Skeletal muscle tissue (tissue), 4 donors: ENCODE results near the gene HSD17B2. TPM values are rescaled to one million over a fixed set of nuclear protein-coding genes. Genes with fewer than 3 reads are reported as not detected.

ENCODE experiments used
- H3K27ac ChIP-seq: one replicate; pipeline ENCODE4 v1.7.0; 2013; ENCODE audit warnings: mild to moderate bottlenecking, low read depth, low read length, inconsistent platforms
- H3K27me3 ChIP-seq, 3 donors: one replicate each; pipeline ENCODE4 v1.7.0; 2013; ENCODE audit warnings: low read length in 3 of 3; ENCODE audit not compliant: control insufficient read depth in 3 of 3, insufficient read depth in 3 of 3
- H3K36me3 ChIP-seq, 3 donors: one replicate each; pipeline ENCODE4 v1.7.0; 2013; ENCODE audit warnings: low read length in 3 of 3; ENCODE audit not compliant: control insufficient read depth in 3 of 3, insufficient read depth in 3 of 3
- H3K4me1 ChIP-seq, 3 donors: one replicate each; pipeline ENCODE4 v1.7.0; 2013; ENCODE audit warnings: low read length in 3 of 3, mild to moderate bottlenecking in 3 of 3; ENCODE audit not compliant: control insufficient read depth in 3 of 3, insufficient read depth in 3 of 3
- H3K4me3 ChIP-seq, 3 donors: one replicate each; pipeline ENCODE4 v1.7.0; 2013; ENCODE audit warnings: low read length in 3 of 3
- H3K9ac ChIP-seq, 3 donors: one replicate each; pipeline ENCODE4 v1.7.0; 2013; ENCODE audit warnings: low read length in 3 of 3, mild to moderate bottlenecking in 3 of 3, moderate library complexity in 2 of 3, low read depth in 1 of 3
- H3K9me3 ChIP-seq, 3 donors: one replicate each; pipeline ENCODE4 v1.7.0; 2013; ENCODE audit warnings: low read length in 3 of 3; ENCODE audit not compliant: control insufficient read depth in 3 of 3
- total RNA-seq: library from RNA; depleted of rRNA; stranded (reverse); fragments of >200 nt; gene quantifications from one replicate; pipeline ENCODE4 v1.2.3, GENCODE V29; 2014
- donor health status: Osteomylitis.

Gene HSD17B2
- total RNA-seq = not detected

DNA sequence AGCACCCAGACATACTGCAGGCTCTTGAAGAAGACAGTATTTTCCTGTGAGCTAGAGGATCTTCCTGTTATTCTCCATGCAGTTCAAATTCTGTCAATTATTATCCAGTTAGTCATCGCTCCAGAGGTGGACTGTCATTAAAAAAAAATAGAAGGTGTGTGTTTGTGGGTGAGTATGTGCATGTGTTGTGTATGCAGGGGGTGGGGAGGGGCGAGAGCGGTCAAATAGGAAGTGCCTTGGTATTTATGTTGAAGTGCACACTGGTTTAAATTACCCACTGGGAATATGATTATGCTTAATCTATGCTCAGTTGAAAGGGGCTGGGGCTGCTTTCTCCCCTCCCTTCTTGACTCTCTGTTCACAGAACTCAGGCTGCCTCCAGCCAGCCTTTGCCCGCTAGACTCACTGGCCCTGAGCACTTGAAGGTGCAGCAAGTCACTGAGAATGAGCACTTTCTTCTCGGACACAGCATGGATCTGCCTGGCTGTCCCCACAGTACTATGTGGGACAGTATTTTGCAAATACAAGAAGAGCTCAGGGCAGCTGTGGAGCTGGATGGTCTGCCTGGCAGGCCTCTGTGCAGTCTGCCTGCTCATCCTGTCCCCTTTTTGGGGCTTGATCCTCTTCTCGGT, at the start of gene HSD17B2:
HSD17B2 (plus strand) TSS at position 273 of the 632 bp plus-strand sequence; CDS start at position 445, 172 bp downstream.
- no peaks in the 10 kb centered on the region for H3K9me3 ChIP-seq
- no peaks in the 10 kb centered on the region for H3K36me3 ChIP-seq
- H3K4me3 ChIP-seq = no peak within 1 kb of the TSS
- no peak within 1 kb of the TSS for H3K9ac ChIP-seq
- no peaks in the 10 kb centered on the region for H3K4me1 ChIP-seq
- H3K27me3 ChIP-seq = peaks cover 4 to 19% (median 8%) of the 10 kb centered on the region in 3 donors
- H3K27ac ChIP-seq = no peak within 1 kb of the TSS

DNA sequence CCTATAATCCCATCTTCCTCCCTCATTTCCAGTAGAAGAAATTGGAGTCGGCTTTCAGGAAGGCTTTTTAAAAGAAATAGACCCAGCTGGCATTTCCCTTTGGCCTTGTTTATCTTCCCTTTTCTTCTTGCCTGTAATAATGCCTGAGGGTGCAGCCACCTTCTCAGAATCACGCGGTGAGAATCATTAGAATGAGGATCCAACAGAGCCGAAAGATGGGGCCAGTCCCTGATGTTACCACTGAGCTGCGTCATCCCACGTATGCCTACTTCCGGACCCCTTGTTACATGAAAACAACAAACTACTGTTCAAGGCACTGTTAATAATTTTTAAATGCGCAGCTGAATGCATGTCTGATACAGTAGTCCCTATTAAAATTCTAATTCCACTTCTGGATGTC, 47.9 kb upstream of the HSD17B2 start:
- Histone ChIP-seq H3K4me1 (no peaks in the 10 kb centered on the region), H3K27ac (no peak overlapping the region), H3K36me3 (no peaks in the 10 kb centered on the region), H3K27me3 (peaks cover 0 to 2% (median 0%) of the 10 kb centered on the region in 3 donors), H3K9me3 (peaks cover 0 to 3% (median 0%) of the 10 kb centered on the region in 3 donors), H3K9ac (no peak overlapping the region), H3K4me3 (no peak overlapping the region)

GRCh38 chr16:81987706-81988105, 47.3 kb upstream of the HSD17B2 start:
- Histone ChIP-seq H3K9me3 (peaks cover 0 to 3% (median 0%) of the 10 kb centered on the region in 3 donors), H3K4me1 (no peaks in the 10 kb centered on the region), H3K36me3 (no peaks in the 10 kb centered on the region), H3K27ac (no peak overlapping the region), H3K4me3 (no peak overlapping the region), H3K27me3 (peaks cover 0 to 2% (median 0%) of the 10 kb centered on the region in 3 donors), H3K9ac (no peak overlapping the region)

- Histone ChIP-seq H3K36me3 (no peaks in the 10 kb centered on the region), H3K9ac (no peak overlapping the region), H3K27me3 (no peaks in the 10 kb centered on the region), H3K9me3 (peaks cover 0 to 3% (median 0%) of the 10 kb centered on the region in 3 donors), H3K4me3 (no peak overlapping the region), H3K27ac (no peak overlapping the region), H3K4me1 (no peaks in the 10 kb centered on the region)
Observed at GRCh38 chr16:81992859-81993258, 42.2 kb upstream of the HSD17B2 start.

DNA sequence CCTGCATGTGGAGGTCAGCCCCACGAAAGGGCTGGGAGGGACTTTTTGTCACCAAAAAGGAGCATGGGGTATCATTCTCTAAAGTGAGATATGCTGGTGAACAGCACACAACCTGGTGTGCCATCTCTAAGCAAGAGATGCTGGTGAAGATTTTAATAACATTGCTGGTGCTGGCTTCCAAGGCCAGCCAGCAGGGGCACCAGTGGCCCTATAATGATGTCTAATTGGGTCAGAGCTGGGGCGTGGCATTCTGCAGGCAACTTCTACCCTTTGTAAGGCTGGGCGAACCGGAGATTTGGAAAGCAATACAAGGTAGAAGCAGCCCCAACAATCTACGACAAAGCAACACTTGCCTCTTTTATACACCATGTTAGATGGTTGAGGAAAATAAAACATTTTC, 40.6 kb upstream of the HSD17B2 start:
- Histone ChIP-seq H3K9ac (no peak overlapping the region), H3K9me3 (no peaks in the 10 kb centered on the region), H3K4me3 (no peak overlapping the region), H3K4me1 (no peaks in the 10 kb centered on the region), H3K27me3 (no peaks in the 10 kb centered on the region), H3K36me3 (no peaks in the 10 kb centered on the region), H3K27ac (no peak overlapping the region)

GRCh38 chr16:81995651-81996050, 39.4 kb upstream of the HSD17B2 start:
- Histone ChIP-seq H3K9me3 (no peaks in the 10 kb centered on the region), H3K27ac (no peak overlapping the region), H3K27me3 (no peaks in the 10 kb centered on the region), H3K4me1 (no peaks in the 10 kb centered on the region), H3K4me3 (no peak overlapping the region), H3K9ac (no peak overlapping the region), H3K36me3 (no peaks in the 10 kb centered on the region)

GRCh38 chr16:81996664-81997509, 38.2 kb upstream of the HSD17B2 start:
- Histone ChIP-seq H3K4me3 (no peak overlapping the region), H3K4me1 (no peaks in the 10 kb centered on the region), H3K9ac (no peak overlapping the region), H3K27ac (no peak overlapping the region), H3K27me3 (no peaks in the 10 kb centered on the region), H3K36me3 (no peaks in the 10 kb centered on the region), H3K9me3 (no peaks in the 10 kb centered on the region)

- H3K27me3 ChIP-seq = no peaks in the 10 kb centered on the region
- no peak overlapping the region for H3K4me3 ChIP-seq
- H3K9ac ChIP-seq = no peak overlapping the region
- H3K36me3 ChIP-seq = no peaks in the 10 kb centered on the region
- H3K4me1 ChIP-seq = no peaks in the 10 kb centered on the region
- H3K9me3 ChIP-seq = no peaks in the 10 kb centered on the region
- H3K27ac ChIP-seq = no peak overlapping the region
Observed at GRCh38 chr16:81997738-81998137, 37.3 kb upstream of the HSD17B2 start.

GRCh38 chr16:82002831-82003230, 32.2 kb upstream of the HSD17B2 start:
- no peaks in the 10 kb centered on the region for H3K4me1 ChIP-seq
- no peak overlapping the region for H3K27ac ChIP-seq
- H3K36me3 ChIP-seq = no peaks in the 10 kb centered on the region
- no peak overlapping the region for H3K4me3 ChIP-seq
- no peaks in the 10 kb centered on the region for H3K9me3 ChIP-seq
- no peaks in the 10 kb centered on the region for H3K27me3 ChIP-seq
- no peak overlapping the region for H3K9ac ChIP-seq

- no peak overlapping the region for H3K27ac ChIP-seq
Observed at GRCh38 chr16:82004601-82005000, 30.5 kb upstream of the HSD17B2 start.

More at GRCh38 chr16:82004601-82005000, 30.5 kb upstream of the HSD17B2 start:
- Histone ChIP-seq H3K4me3 (no peak overlapping the region), H3K4me1 (no peaks in the 10 kb centered on the region), H3K9ac (no peak overlapping the region), H3K36me3 (no peaks in the 10 kb centered on the region), H3K9me3 (no peaks in the 10 kb centered on the region), H3K27me3 (no peaks in the 10 kb centered on the region)
